ENCODE results near the gene HMGN4. TPM values are rescaled to one million over a fixed set of nuclear protein-coding genes. Genes with fewer than 3 reads are reported as not detected.

The HMGN4 gene
- total and polyA plus RNA-seq, 2 of the 8 experiments (the other 6 are each of a cell fraction or from before 2014, with no cell fraction given): 23.4 to 66.4 TPM

DNA sequence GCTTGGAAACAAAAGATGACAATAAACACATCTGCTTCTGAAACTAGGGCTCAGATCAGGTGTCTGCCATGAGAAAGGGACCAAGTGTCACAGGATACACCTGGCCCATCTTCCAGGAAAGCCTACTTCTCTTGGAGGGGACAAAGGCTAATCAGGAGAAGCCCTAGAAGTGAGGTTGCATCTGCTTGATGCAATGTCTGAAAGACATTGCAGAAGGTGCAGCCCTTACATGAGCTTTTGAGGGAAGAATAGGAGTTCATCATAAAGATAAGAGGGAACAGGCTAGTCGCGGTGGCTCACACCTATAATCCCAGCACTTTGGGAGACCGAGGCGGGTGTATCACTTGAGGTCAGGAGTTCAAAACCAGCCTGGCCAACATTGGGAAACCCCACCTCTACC is 40.6 kb upstream of the HMGN4 start:
- Histone ChIP-seq H3K14ac (ENCODE audit: insufficient read length) (no peak overlapping the region), H3K27ac (ENCODE audit: low read depth, low read length) (no peak overlapping the region), H3K36me3 (ENCODE audit: control insufficient read depth in 2 of 4, insufficient read depth in 4 of 4, low read length in 3 of 4) (no peaks in the 10 kb centered on the region), H4K91ac (replicated peaks; ENCODE audit: insufficient read length, low read length) (no peak overlapping the region), H4K5ac (ENCODE audit: insufficient read length, low read depth, low read length) (no peak overlapping the region), H2BK20ac (ENCODE audit: low read length) (no peak overlapping the region), H2BK120ac (replicated peaks; ENCODE audit: low read depth, low read length) (no peak overlapping the region), H2BK5ac (ENCODE audit: low read depth, low read length) (no peak overlapping the region), H3K9me3 (ENCODE audit: insufficient read depth in 2 of 2, low read depth in 1 of 2, low read length in 1 of 2) (no peaks in the 10 kb centered on the region), H3K23ac (ENCODE audit: insufficient read length) (no peak overlapping the region), H2AFZ (ENCODE audit: low read length) (no peak overlapping the region), H3K27me3 (replicated peaks in 1 of 4; ENCODE audit: control insufficient read depth in 3 of 4, extremely low read depth in 1 of 4, insufficient read depth in 3 of 4, low read length in 3 of 4) (peaks cover 13 to 23% (median 21%) of the 10 kb centered on the region in 4 experiments), H3K23me2 (ENCODE audit: low read depth, low read length) (no peaks in the 10 kb centered on the region; the same call in 1 of the 2 replicates), H2AK5ac (ENCODE audit: low read depth, low read length) (no peak overlapping the region), H2BK15ac (ENCODE audit: low read length) (no peak overlapping the region), H4K8ac (ENCODE audit: extremely low read depth, insufficient read depth, low read length) (no peak overlapping the region), H2BK12ac (ENCODE audit: low read depth, low read length) (no peak overlapping the region), H4K20me1 (replicated peaks in 1 of 2; ENCODE audit: control insufficient read depth in 1 of 2, insufficient read depth in 2 of 2, low read length in 2 of 2) (no peaks in the 10 kb centered on the region), H3K79me2 (ENCODE audit: control insufficient read depth in 1 of 2, insufficient read depth in 2 of 2, low read length in 2 of 2) (no peaks in the 10 kb centered on the region), H3K4me2 (ENCODE audit: insufficient read depth in 1 of 2, low read depth in 2 of 2, low read length in 2 of 2) (no peak overlapping the region), H3K79me1 (ENCODE audit: low read depth, low read length) (no peaks in the 10 kb centered on the region), H3K9ac (replicated peaks in 1 of 4; ENCODE audit: extremely low read depth in 1 of 4, low read depth in 3 of 4, low read length in 3 of 4) (no peak overlapping the region), H3K4me1 (replicated peaks in 1 of 4; ENCODE audit: control insufficient read depth in 3 of 4, insufficient read depth in 4 of 4, low read length in 3 of 4) (peaks cover 0 to 6% (median 2%) of the 10 kb centered on the region in 4 experiments; a peak in 2 of 7 replicates), H3K18ac (ENCODE audit: extremely low read depth, low read length) (no peak overlapping the region), H3K4me3 (ENCODE audit: extremely low read depth in 1 of 4, insufficient read depth in 2 of 4, low read depth in 3 of 4, low read length in 4 of 4) (no peak overlapping the region), H3K56ac (replicated peaks; ENCODE audit: insufficient read length, low read depth, low read length) (no peak overlapping the region), H3K4ac (replicated peaks; ENCODE audit: insufficient read length, low read depth, low read length) (no peak overlapping the region)
- POLR2A ChIA-PET (ENCODE audit: partially characterized antibody): no interaction called here
- CTCF ChIA-PET (ENCODE audit: partially characterized antibody): interaction anchor here (0.5 to 2.3 kb wide), 2 partner anchors 13 to 46 kb away, joined by 4 to 7 read pairs; no protein-coding TSS in a partner anchor
- no peak for FAIRE-seq
- 90% methylated on average over 4 of the region's 4 CpGs; no CpG with 5 or more reads in 1 of the 2 experiments for WGBS, 2 experiments (ENCODE audit: extremely low coverage in 1 of 2, insufficient coverage in 1 of 2, insufficient read length in 1 of 2, insufficient replicate concordance in 2 of 2, low coverage in 1 of 2, low lambda C conversion rate in 2 of 2, missing lambda C conversion rate in 1 of 2)
- no peak for DNase-seq (ENCODE audit: low read depth in 1 of 2, low spot score in 2 of 2)
- TF ChIP-seq GTF2F1 (IDR thresholded peaks at IDR 0.05; ENCODE audit: borderline replicate concordance, low read depth, low read length) (no peak), SRF (IDR thresholded peaks at IDR 0.05; ENCODE audit: low read depth, low read length) (no peak), POLR2A (IDR thresholded peaks at IDR 0.05; ENCODE audit: control extremely low read depth in 1 of 2, low read depth in 2 of 2, low read length in 2 of 2) (no peak), HDAC6 (IDR thresholded peaks at IDR 0.05; ENCODE audit: low read depth, low read length) (no peak), BCL11A (IDR thresholded peaks at IDR 0.05; ENCODE audit: low read depth in 2 of 2, low read length in 2 of 2) (no peak), RXRA (IDR thresholded peaks at IDR 0.05; ENCODE audit: insufficient read depth, low read depth, low read length) (no peak), NANOG (IDR thresholded peaks at IDR 0.05; ENCODE audit: insufficient read depth, low read depth, low read length, poor library complexity, severe bottlenecking) (no peak), SP4 (IDR thresholded peaks at IDR 0.05; ENCODE audit: low read length) (no peak)
- TF ChIP-seq, protein P1, sequence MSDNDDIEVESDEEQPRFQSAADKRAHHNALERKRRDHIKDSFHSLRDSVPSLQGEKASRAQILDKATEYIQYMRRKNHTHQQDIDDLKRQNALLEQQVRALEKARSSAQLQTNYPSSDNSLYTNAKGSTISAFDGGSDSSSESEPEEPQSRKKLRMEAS (IDR thresholded peaks at IDR 0.05): no peak
- TF ChIP-seq, protein P2, sequence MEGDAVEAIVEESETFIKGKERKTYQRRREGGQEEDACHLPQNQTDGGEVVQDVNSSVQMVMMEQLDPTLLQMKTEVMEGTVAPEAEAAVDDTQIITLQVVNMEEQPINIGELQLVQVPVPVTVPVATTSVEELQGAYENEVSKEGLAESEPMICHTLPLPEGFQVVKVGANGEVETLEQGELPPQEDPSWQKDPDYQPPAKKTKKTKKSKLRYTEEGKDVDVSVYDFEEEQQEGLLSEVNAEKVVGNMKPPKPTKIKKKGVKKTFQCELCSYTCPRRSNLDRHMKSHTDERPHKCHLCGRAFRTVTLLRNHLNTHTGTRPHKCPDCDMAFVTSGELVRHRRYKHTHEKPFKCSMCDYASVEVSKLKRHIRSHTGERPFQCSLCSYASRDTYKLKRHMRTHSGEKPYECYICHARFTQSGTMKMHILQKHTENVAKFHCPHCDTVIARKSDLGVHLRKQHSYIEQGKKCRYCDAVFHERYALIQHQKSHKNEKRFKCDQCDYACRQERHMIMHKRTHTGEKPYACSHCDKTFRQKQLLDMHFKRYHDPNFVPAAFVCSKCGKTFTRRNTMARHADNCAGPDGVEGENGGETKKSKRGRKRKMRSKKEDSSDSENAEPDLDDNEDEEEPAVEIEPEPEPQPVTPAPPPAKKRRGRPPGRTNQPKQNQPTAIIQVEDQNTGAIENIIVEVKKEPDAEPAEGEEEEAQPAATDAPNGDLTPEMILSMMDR (IDR thresholded peaks at IDR 0.05; ENCODE audit: control extremely low read depth in 1 of 3, insufficient read depth in 1 of 3, low read depth in 1 of 3, low read length in 3 of 3): no peak
- TF ChIP-seq, protein P3, sequence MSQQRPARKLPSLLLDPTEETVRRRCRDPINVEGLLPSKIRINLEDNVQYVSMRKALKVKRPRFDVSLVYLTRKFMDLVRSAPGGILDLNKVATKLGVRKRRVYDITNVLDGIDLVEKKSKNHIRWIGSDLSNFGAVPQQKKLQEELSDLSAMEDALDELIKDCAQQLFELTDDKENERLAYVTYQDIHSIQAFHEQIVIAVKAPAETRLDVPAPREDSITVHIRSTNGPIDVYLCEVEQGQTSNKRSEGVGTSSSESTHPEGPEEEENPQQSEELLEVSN (IDR thresholded peaks at IDR 0.05): no peak
